ENCODE results near the gene FRMD8.

DNA sequence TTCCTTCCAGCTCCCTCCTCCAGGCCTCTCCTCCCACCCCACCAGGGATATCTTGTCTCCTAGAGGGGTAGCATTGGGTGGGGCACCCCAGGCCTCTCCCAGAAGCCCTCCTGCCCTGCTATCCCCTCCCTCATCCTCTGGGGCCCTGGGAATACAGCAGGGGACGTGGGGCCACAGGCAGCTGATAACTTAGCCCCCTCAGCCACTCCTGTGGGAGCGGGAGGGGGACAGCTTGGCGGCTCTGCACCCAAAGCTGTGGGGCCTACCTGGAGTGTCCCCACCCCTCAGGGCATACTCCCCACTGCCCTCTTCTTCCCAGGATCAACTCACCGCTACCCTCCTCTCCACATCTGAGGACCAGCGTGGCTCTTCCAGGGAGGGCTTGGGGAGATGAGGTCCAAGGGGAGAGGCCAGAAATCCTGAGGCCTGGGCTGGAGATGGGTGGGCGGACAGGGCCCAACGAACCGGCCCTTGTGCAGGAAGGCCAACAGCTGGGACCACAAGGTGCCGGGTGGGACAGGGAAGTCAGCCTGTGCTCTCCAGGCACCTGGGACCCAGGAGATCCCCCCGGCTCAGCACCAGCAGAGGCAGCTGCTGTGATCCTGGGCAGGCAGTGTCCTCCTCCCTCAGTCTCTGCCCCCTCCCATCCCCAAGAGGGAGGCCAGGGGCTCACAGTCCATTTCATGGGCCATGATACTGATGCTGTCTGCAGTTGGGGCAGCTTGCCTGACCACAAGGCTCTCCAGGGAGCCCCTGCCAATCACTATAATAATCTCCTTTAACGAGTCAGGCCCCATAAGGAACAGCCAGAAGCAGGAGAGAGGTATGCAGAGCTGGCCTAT, 59.4 kb downstream of the FRMD8 start:
- TF ChIP-seq, protein P1, sequence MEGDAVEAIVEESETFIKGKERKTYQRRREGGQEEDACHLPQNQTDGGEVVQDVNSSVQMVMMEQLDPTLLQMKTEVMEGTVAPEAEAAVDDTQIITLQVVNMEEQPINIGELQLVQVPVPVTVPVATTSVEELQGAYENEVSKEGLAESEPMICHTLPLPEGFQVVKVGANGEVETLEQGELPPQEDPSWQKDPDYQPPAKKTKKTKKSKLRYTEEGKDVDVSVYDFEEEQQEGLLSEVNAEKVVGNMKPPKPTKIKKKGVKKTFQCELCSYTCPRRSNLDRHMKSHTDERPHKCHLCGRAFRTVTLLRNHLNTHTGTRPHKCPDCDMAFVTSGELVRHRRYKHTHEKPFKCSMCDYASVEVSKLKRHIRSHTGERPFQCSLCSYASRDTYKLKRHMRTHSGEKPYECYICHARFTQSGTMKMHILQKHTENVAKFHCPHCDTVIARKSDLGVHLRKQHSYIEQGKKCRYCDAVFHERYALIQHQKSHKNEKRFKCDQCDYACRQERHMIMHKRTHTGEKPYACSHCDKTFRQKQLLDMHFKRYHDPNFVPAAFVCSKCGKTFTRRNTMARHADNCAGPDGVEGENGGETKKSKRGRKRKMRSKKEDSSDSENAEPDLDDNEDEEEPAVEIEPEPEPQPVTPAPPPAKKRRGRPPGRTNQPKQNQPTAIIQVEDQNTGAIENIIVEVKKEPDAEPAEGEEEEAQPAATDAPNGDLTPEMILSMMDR (IDR thresholded peaks at IDR 0.05 in 8 of 11, conservative IDR thresholded peaks at IDR 0.05 in 3 of 11): no peak
- TF ChIP-seq POLR2A (IDR thresholded peaks at IDR 0.05): no peak
- peak; percentile 74 to 88 (median 87) for TF ChIP-seq POLR2AphosphoS5 (IDR thresholded peaks at IDR 0.05)

All from spleen (tissue), 7 donors.